Gastrocnemius medialis (tissue), 4 donors: Measurements from ENCODE around the gene GRID1. TPM values are rescaled to one million over a fixed set of nuclear protein-coding genes. Genes with fewer than 3 reads are reported as not detected.

Experiments used
- ATAC-seq, 2 donors: fragments of 150-250 bp; one replicate each; pipeline ENCODE4 v1.9.1; 2016
- DNase-seq, 2 donors: peaks; one replicate each; pipeline ENCODE4 v3.0.0-alpha.2; 2019
- H3K27ac ChIP-seq, 4 donors: fragments of 200-600 bp; sonication (generic); 1 replicate in 1 of 4; 2 replicates in 3 of 4; pipeline ENCODE4 v1.5.1; 2016 to 2018; ENCODE audit warnings: mild to moderate bottlenecking in 2 of 4, moderate library complexity in 1 of 4
- H3K27me3 ChIP-seq, 3 donors: fragments of 200-600 bp; sonication (generic) in 2 of 3; 1 replicate in 1 of 3; 2 replicates in 2 of 3; pipeline versions ENCODE4 v1.5.1 to v1.6.0; 2016 to 2019; ENCODE audit warnings: mild to moderate bottlenecking in 1 of 3, moderate library complexity in 1 of 3
- H3K36me3 ChIP-seq, 2 donors: fragments of 200-600 bp; sonication (generic) in 1 of 2; one replicate each; pipeline ENCODE4 v1.5.1; 2017 to 2018
- H3K4me1 ChIP-seq, 2 donors: fragments of 200-600 bp; sonication (generic) in 1 of 2; one replicate each; pipeline ENCODE4 v1.5.1; 2016 to 2017; ENCODE audit warnings: mild to moderate bottlenecking in 2 of 2
- H3K4me3 ChIP-seq, 4 donors: fragments of 200-600 bp; sonication (generic) in 3 of 4; 1 replicate in 1 of 4; 2 replicates in 3 of 4; pipeline ENCODE4 v1.5.1; 2016 to 2019; ENCODE audit warnings: mild to moderate bottlenecking in 2 of 4
- H3K9me3 ChIP-seq, 3 donors: fragments of 200-600 bp; sonication (generic) in 2 of 3; 1 replicate in 1 of 3; 2 replicates in 2 of 3; pipeline ENCODE4 v1.5.1; 2016 to 2019
- CTCF ChIP-seq, 5 experiments: fragments of 450-650 bp in 3 of 5; fragments of 200-600 bp in 2 of 5; sonication (generic) in 2 of 5; IDR thresholded peaks in 4 of 5; conservative IDR thresholded peaks in 1 of 5; 1 replicate in 4 of 5; 2 replicates in 1 of 5; pipeline ENCODE4 v1.5.1; 2016 to 2019; ENCODE audit warnings: antibody characterized with exemption in 5 of 5, mild to moderate bottlenecking in 3 of 5, moderate library complexity in 3 of 5
- POLR2A ChIP-seq, 2 donors: fragments of 450-650 bp; IDR thresholded peaks; one replicate each; pipeline ENCODE4 v1.6.1; 2017; ENCODE audit warnings: antibody characterized with exemption in 2 of 2, mild to moderate bottlenecking in 2 of 2, moderate library complexity in 2 of 2
- in situ Hi-C, 4 donors: fragments of 200-750 bp; cut with MboI; loops; one replicate each; pipeline versions ENCODE4 v1.15.0 to v1.8.0; 2017; ENCODE audit warnings: low sequenced_read_pairs in 4 of 4
- intact Hi-C: fragments of 100-400 bp; cut with DNase I; formaldehyde crosslinking; loops from one replicate; pipeline ENCODE4 v1.15.1; 2023; ENCODE audit warnings: low total_unique reads
- total RNA-seq, 4 donors: library from RNA; depleted of rRNA; stranded (reverse); fragments of >200 nt; gene quantifications; one replicate each; pipeline versions ENCODE4 v1.1.0 to v1.2.3, GENCODE V29; 2016

The GRID1 gene
- total RNA-seq, 4 donors from 2014 or later: 0.17 to 1.4 (median 0.79) TPM

- intact Hi-C loops: no loop called here
- Histone ChIP-seq H3K9me3 (no peaks in the 10 kb centered on the region), H3K27ac (no peak overlapping the region), H3K36me3 (no peaks in the 10 kb centered on the region), H3K4me1 (no peaks in the 10 kb centered on the region), H3K27me3 (peaks cover 0 to 5% (median 3%) of the 10 kb centered on the region in 3 donors), H3K4me3 (no peak overlapping the region)
- in situ Hi-C loops: no loop called here
- ATAC-seq (no peak), DNase-seq (no peak)
- TF ChIP-seq POLR2A (IDR thresholded peaks at IDR 0.05): no peak
- no peak for TF ChIP-seq CTCF (IDR thresholded peaks at IDR 0.05 in 4 of 5, conservative IDR thresholded peaks at IDR 0.05 in 1 of 5)
Measured at GRCh38 chr10:86191686-86192085, 174.9 kb downstream of the GRID1 start.

GRCh38 chr10:86191166-86191565 lies 175.4 kb downstream of the GRID1 start:
- Histone ChIP-seq H3K36me3 (no peaks in the 10 kb centered on the region), H3K27me3 (peaks cover 0 to 5% (median 3%) of the 10 kb centered on the region in 3 donors), H3K9me3 (no peaks in the 10 kb centered on the region), H3K27ac (no peak overlapping the region), H3K4me3 (no peak overlapping the region), H3K4me1 (no peaks in the 10 kb centered on the region)
- ATAC-seq (no peak), DNase-seq (no peak)
- in situ Hi-C loops (no loop called here), intact Hi-C loops (no loop called here)
- TF ChIP-seq POLR2A (IDR thresholded peaks at IDR 0.05): no peak

- no peaks in the 10 kb centered on the region for H3K9me3 ChIP-seq
- intact Hi-C loops: no loop called here
- ATAC-seq (no peak), DNase-seq (no peak)
- H3K27me3 ChIP-seq: peaks cover 0 to 5% (median 3%) of the 10 kb centered on the region in 3 donors
- no peak overlapping the region for H3K27ac ChIP-seq
- no peaks in the 10 kb centered on the region for H3K4me1 ChIP-seq
- in situ Hi-C loops: no loop called here
- no peak overlapping the region for H3K4me3 ChIP-seq
- TF ChIP-seq CTCF (IDR thresholded peaks at IDR 0.05 in 4 of 5, conservative IDR thresholded peaks at IDR 0.05 in 1 of 5): no peak
- TF ChIP-seq POLR2A (IDR thresholded peaks at IDR 0.05): no peak
- no peaks in the 10 kb centered on the region for H3K36me3 ChIP-seq
Measured at GRCh38 chr10:86190291-86190690, 176.3 kb downstream of the GRID1 start.

- DNase-seq (no peak), ATAC-seq (no peak)
- H3K9me3 ChIP-seq: no peaks in the 10 kb centered on the region
- in situ Hi-C loops (no loop called here), intact Hi-C loops (no loop called here)
- peaks cover 0 to 5% (median 3%) of the 10 kb centered on the region in 3 donors for H3K27me3 ChIP-seq
- H3K27ac ChIP-seq: no peak overlapping the region
- H3K4me3 ChIP-seq: no peak overlapping the region
- H3K36me3 ChIP-seq: no peaks in the 10 kb centered on the region
- no peaks in the 10 kb centered on the region for H3K4me1 ChIP-seq
- TF ChIP-seq POLR2A (IDR thresholded peaks at IDR 0.05) (no peak), CTCF (IDR thresholded peaks at IDR 0.05 in 4 of 5, conservative IDR thresholded peaks at IDR 0.05 in 1 of 5) (no peak)
Measured at GRCh38 chr10:86189891-86190290, 176.7 kb downstream of the GRID1 start.

- no peaks in the 10 kb centered on the region for H3K4me1 ChIP-seq
- H3K36me3 ChIP-seq: no peaks in the 10 kb centered on the region
- TF ChIP-seq POLR2A (IDR thresholded peaks at IDR 0.05) (no peak), CTCF (IDR thresholded peaks at IDR 0.05 in 4 of 5, conservative IDR thresholded peaks at IDR 0.05 in 1 of 5) (no peak)
- DNase-seq (no peak), ATAC-seq (no peak)
- in situ Hi-C loops (no loop called here), intact Hi-C loops (no loop called here)
- H3K4me3 ChIP-seq: no peak overlapping the region
- no peak overlapping the region for H3K27ac ChIP-seq
- no peaks in the 10 kb centered on the region for H3K9me3 ChIP-seq
- H3K27me3 ChIP-seq: peaks cover 0 to 5% (median 3%) of the 10 kb centered on the region in 3 donors
Measured at GRCh38 chr10:86188796-86189558, 177.6 kb downstream of the GRID1 start.
